Measurements from ENCODE around the gene CATSPERB. TPM values are rescaled to one million over a fixed set of nuclear protein-coding genes. Genes with fewer than 3 reads are reported as not detected.
"Not testable (repeated sequence)": the region's sequence is repeated elsewhere in the genome, so short reads cannot be mapped to it uniquely, and the experiment has no call there.

CATSPERB gene
- total RNA-seq, 4 donors from 2014 or later, result 0.83 to 11.6 (median 7.6) TPM

GRCh38 chr14:91573894-91574837, 157.7 kb downstream of the CATSPERB start:
- peaks cover 0 to 11% (median 3%) of the 10 kb centered on the region in 4 donors for H3K4me1 ChIP-seq
- TF ChIP-seq POLR2A (IDR thresholded peaks at IDR 0.05) (peak in 1 of 2 donors; percentile 21), CTCF (IDR thresholded peaks at IDR 0.05) (peak in 2 of 6 experiments; percentile 12 to 17)

GRCh38 chr14:91573528-91573893, 158.4 kb downstream of the CATSPERB start:
- Histone ChIP-seq H3K36me3 (no peaks in the 10 kb centered on the region), H3K27ac (no peak overlapping the region), H3K4me3 (peak overlapping the region in 1 of 4 donors; percentile 65), H3K4me1 (peaks cover 0 to 11% (median 3%) of the 10 kb centered on the region in 4 donors), H3K27me3 (peaks cover 0 to 4% of the 10 kb centered on the region in 2 donors), H3K9me3 (no peaks in the 10 kb centered on the region)
- TF ChIP-seq CTCF (IDR thresholded peaks at IDR 0.05) (no peak), POLR2A (IDR thresholded peaks at IDR 0.05) (no peak)
- DNase-seq, result no peak

More at GRCh38 chr14:91573894-91574837, 157.7 kb downstream of the CATSPERB start:
- peaks cover 0 to 4% of the 10 kb centered on the region in 2 donors for H3K27me3 ChIP-seq
- peak overlapping the region in 1 of 4 donors; percentile 38 for H3K27ac ChIP-seq
- no peaks in the 10 kb centered on the region for H3K36me3 ChIP-seq
- DNase-seq, result peak; percentile 28 to 80 (median 75)
- no peaks in the 10 kb centered on the region for H3K9me3 ChIP-seq
- H3K4me3 ChIP-seq, result peak overlapping the region; percentile 23 to 65 (median 54)

- DNase-seq, result no peak
- peaks cover 0 to 11% (median 3%) of the 10 kb centered on the region in 4 donors for H3K4me1 ChIP-seq
- no peaks in the 10 kb centered on the region for H3K9me3 ChIP-seq
These were observed 161.9 kb downstream of the CATSPERB start for GRCh38 chr14:91570021-91570420.

GRCh38 chr14:91569301-91569700, 162.6 kb downstream of the CATSPERB start:
- H3K9me3 ChIP-seq, result no peaks in the 10 kb centered on the region
- H3K36me3 ChIP-seq, result no peaks in the 10 kb centered on the region
- DNase-seq, result no peak
- no peak overlapping the region for H3K4me3 ChIP-seq
- peaks cover 0 to 4% of the 10 kb centered on the region in 2 donors for H3K27me3 ChIP-seq
- TF ChIP-seq POLR2A (IDR thresholded peaks at IDR 0.05) (no peak), CTCF (IDR thresholded peaks at IDR 0.05) (no peak)
- no peak overlapping the region for H3K27ac ChIP-seq
- H3K4me1 ChIP-seq, result peaks cover 0 to 6% (median 2%) of the 10 kb centered on the region in 4 donors

More at GRCh38 chr14:91570021-91570420, 161.9 kb downstream of the CATSPERB start:
- H3K27ac ChIP-seq, result no peak overlapping the region
- no peaks in the 10 kb centered on the region for H3K36me3 ChIP-seq
- no peak overlapping the region for H3K4me3 ChIP-seq
- TF ChIP-seq CTCF (IDR thresholded peaks at IDR 0.05) (no peak), POLR2A (IDR thresholded peaks at IDR 0.05) (no peak)
- peaks cover 0 to 4% of the 10 kb centered on the region in 2 donors for H3K27me3 ChIP-seq

- no peaks in the 10 kb centered on the region for H3K4me1 ChIP-seq
- H3K27me3 ChIP-seq, result no peaks in the 10 kb centered on the region
- H3K4me3 ChIP-seq, result no peak overlapping the region
- H3K36me3 ChIP-seq, result no peaks in the 10 kb centered on the region
- TF ChIP-seq CTCF (IDR thresholded peaks at IDR 0.05) (peak in 2 of 6 experiments; percentile 9 to 16), POLR2A (IDR thresholded peaks at IDR 0.05) (no peak)
- H3K9me3 ChIP-seq, result no peaks in the 10 kb centered on the region
- H3K27ac ChIP-seq, result no peak overlapping the region
- DNase-seq, result no peak
These were observed 163.3 kb downstream of the CATSPERB start for GRCh38 chr14:91568626-91569025.

GRCh38 chr14:91567827-91568226, 164.1 kb downstream of the CATSPERB start:
- not testable (repeated sequence) for H3K36me3 ChIP-seq, DNase-seq, H3K27me3 ChIP-seq, H3K27ac ChIP-seq, H3K4me3 ChIP-seq, H3K9me3 ChIP-seq, H3K4me1 ChIP-seq

Measured in Peyer's patch (tissue), 4 donors.